Measurements from ENCODE around the gene BIRC5.
"Not testable (repeated sequence)": the region's sequence is repeated elsewhere in the genome, so short reads cannot be mapped to it uniquely, and the experiment has no call there.

Gene BIRC5

DNA sequence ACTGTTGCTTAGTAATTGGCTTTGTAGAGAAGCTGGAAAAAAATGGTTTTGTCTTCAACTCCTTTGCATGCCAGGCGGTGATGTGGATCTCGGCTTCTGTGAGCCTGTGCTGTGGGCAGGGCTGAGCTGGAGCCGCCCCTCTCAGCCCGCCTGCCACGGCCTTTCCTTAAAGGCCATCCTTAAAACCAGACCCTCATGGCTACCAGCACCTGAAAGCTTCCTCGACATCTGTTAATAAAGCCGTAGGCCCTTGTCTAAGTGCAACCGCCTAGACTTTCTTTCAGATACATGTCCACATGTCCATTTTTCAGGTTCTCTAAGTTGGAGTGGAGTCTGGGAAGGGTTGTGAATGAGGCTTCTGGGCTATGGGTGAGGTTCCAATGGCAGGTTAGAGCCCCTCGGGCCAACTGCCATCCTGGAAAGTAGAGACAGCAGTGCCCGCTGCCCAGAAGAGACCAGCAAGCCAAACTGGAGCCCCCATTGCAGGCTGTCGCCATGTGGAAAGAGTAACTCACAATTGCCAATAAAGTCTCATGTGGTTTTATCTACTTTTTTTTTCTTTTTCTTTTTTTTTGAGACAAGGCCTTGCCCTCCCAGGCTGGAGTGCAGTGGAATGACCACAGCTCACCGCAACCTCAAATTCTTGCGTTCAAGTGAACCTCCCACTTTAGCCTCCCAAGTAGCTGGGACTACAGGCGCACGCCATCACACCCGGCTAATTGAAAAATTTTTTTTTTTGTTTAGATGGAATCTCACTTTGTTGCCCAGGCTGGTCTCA is 11.2 kb downstream of the BIRC5 start:
- no peak for DNase-seq (ENCODE audit: low read depth)

DNA sequence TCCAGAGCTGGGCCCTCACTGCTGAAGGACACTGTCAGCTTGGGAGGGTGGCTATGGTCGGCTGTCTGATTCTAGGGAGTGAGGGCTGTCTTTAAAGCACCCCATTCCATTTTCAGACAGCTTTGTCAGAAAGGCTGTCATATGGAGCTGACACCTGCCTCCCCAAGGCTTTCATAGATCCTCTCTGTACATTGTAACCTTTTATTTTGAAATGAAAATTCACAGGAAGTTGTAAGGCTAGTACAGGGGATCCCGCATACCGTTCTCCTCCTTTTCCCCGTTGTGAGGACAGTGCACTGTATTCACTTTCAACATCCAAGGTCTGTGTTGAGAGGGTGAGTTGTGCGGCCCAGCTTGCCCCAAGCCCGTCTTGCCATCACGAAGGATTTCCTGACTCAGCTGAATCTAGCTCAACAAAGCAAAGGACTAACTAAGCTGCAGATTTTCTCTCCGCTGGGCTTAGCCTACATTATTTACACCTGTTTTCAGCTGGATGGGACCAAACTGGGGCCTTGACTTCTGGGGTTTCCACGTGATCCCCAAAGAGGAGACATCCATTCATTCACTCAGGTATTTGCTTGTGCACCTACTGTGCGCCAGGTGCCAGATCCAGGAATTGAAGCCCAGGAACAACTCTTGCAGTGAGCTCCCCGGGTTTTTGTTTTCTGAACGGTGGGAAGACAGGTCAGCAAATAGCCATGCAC is 12.2 kb downstream of the BIRC5 start:
- DNase-seq (ENCODE audit: low read depth), result no peak

- no peak for DNase-seq (ENCODE audit: low read depth)
Observed at GRCh38 chr17:78226759-78227454, 12.9 kb downstream of the BIRC5 start.

GRCh38 chr17:78227455-78227916 is 13.4 kb downstream of the BIRC5 start:
- DNase-seq (ENCODE audit: low read depth), result no peak

GRCh38 chr17:78228176-78228575 is 14.1 kb downstream of the BIRC5 start:
- no peak for DNase-seq (ENCODE audit: low read depth)

DNA sequence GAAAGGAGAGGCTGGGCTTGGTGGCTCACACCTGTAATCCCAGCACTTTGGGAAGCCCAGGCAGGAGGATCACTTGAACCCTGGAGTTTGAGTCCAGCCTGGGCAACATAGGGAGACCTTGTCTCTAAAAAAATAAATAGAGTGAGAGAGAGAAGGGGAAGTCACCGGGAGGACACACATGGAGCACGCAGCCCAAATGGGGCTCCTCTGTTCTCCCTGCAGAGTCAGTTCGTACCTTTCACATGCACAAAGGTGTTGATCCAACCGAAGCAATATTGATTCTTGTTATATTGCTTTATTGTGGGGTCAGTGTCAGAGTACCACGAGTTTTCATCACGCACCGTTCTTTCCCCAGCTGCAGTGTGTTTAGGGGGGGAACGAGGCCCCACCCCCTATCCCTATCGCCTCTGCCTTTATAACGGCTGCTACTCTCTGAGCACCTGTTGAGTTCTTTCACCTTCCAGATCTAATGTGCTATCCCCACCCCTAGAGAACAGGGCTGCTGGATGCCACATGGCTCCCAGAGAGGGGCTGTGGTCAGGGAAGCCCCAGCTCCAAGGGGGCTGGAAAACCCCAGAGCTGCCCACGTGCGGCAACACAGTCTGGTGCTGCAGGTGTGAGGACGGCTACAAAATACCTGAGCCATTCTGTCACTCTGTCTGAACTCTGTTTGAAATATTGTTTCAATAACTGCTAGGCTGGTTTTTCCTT is 16.4 kb downstream of the BIRC5 start:
- no peak for DNase-seq (ENCODE audit: low read depth)

- DNase-seq (ENCODE audit: low read depth), result no peak
Observed at GRCh38 chr17:78230996-78231935, 17.2 kb downstream of the BIRC5 start, which contains the start of gene TMEM235. TMEM235 (plus strand) TSS chr17:78231631; CDS start chr17:78232024, 393 bp downstream.

GRCh38 chr17:78231991-78232858 is 18.2 kb downstream of the BIRC5 start:
- DNase-seq (ENCODE audit: low read depth), result no peak

DNA sequence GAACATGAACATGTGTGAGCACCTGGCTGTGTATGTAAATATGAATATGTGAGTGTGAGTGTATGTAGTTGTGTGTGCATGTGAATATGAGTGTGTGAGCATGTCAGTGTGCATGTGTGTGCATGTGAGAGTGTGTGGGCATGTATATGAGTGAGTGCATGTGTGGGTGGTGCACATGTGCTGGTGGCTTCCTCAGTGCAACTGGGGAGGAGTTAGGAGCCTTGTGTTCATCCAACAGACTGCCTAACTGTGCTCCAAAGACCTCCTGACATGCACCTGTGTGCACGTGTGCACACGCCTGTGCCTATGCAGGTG is 18.8 kb downstream of the BIRC5 start:
- DNase-seq (ENCODE audit: low read depth), result no peak

GRCh38 chr17:78233678-78234077 is 19.6 kb downstream of the BIRC5 start:
- DNase-seq (ENCODE audit: low read depth), result no peak

GRCh38 chr17:78234261-78234865 is 20.3 kb downstream of the BIRC5 start:
- no peak for DNase-seq (ENCODE audit: low read depth)

DNA sequence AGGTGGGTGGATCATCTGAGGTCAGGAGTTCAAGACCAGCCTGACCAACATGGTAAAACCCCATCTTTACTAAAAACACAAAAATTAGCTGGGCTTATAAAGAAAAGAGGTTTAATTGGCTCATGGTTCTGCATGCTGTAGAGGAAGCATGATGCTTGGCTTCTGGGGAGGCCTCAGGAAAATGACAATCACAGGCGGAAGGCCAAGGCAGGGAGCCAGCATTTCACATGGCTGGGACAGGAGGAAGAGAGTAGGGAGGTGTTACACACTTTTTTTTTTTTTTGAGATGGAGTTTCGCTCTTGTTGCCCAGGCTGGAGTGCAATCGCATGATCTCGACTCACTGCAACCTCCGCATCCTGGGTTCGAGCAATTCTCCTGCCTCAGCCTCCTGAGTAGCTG is 21.0 kb downstream of the BIRC5 start:
- DNase-seq (ENCODE audit: low read depth), result not testable (repeated sequence)

DNA sequence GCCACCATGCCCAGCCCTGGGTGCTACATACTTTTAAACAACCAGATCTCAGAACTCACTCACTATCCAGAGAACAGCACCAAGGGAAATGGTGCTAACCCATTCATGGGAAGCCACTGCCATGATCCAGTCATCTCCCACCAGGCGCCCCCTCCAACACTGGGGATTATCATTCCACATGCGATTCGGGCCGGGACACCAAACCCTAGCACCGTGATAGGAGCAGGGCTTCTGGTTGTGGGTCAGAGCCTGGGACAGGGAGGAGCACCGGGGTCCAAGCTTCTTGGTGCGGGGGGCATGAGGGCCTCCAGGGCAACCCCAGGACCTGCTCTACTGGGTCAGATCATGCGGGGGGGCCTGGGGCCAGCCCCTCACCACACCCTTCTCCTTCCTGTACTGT is 21.8 kb downstream of the BIRC5 start:
- DNase-seq (ENCODE audit: low read depth), result no peak

GRCh38 chr17:78236362-78237127 is 22.5 kb downstream of the BIRC5 start:
- DNase-seq (ENCODE audit: low read depth), result no peak

- no peak for DNase-seq (ENCODE audit: low read depth)
Observed at GRCh38 chr17:78237401-78238012, 23.5 kb downstream of the BIRC5 start.

GRCh38 chr17:78238823-78239488 is 24.9 kb downstream of the BIRC5 start:
- DNase-seq (ENCODE audit: low read depth), result no peak

GRCh38 chr17:78239489-78239931 is 25.5 kb downstream of the BIRC5 start:
- DNase-seq (ENCODE audit: low read depth), result no peak

All from stimulated activated CD8-positive, alpha-beta memory T cell treated with anti-CD3 and anti-CD28 coated beads, Interleukin-12 subunit alpha, Interleukin-12 subunit beta, amount 100 ng/mL, for 1 hour (primary cell).